GM12891 (cell line): ENCODE results near the gene YWHAQ.

ENCODE experiments used
- POLR2AphosphoS5 ChIP-seq: IDR thresholded peaks from 2 replicates; pipeline ENCODE4 v1.6.1; 2011; ENCODE audit warnings: low read depth, low read length, control low read depth
- TAF1 ChIP-seq: IDR thresholded peaks from 2 replicates; pipeline ENCODE4 v1.6.1; 2011; ENCODE audit warnings: low read depth, low read length, control low read depth

- TF ChIP-seq TAF1 (no peak), POLR2AphosphoS5 (no peak)
Measured at GRCh38 chr2:9639000-9639602, 8.3 kb upstream of the YWHAQ start.
